HG02884 (cell line): ENCODE data around the gene PLA2G4D.

Source experiments
- ATAC-seq: cut with Tn5 transposase; IDR thresholded peaks from one replicate; pipeline ENCODE4 v1.9.1; 2021; ENCODE audit warnings: mild to moderate bottlenecking, moderate library complexity; ENCODE audit not compliant: unreplicated experiment

Gene PLA2G4D

GRCh38 chr15:42077689-42078088 is 16.7 kb downstream of the PLA2G4D start:
- no peak for ATAC-seq

- ATAC-seq, result no peak
Measured at GRCh38 chr15:42073418-42073817, 20.9 kb downstream of the PLA2G4D start.

- ATAC-seq, result no peak
Measured at GRCh38 chr15:42072141-42072685, 22.1 kb downstream of the PLA2G4D start.

- no peak for ATAC-seq
Measured at GRCh38 chr15:42071717-42072116, 22.6 kb downstream of the PLA2G4D start.

GRCh38 chr15:42070976-42071350 is 23.4 kb downstream of the PLA2G4D start:
- no peak for ATAC-seq

- no peak for ATAC-seq
Measured at GRCh38 chr15:42070279-42070975, 23.9 kb downstream of the PLA2G4D start.

- ATAC-seq, result no peak
Measured at GRCh38 chr15:42069496-42070278, 24.7 kb downstream of the PLA2G4D start.

- no peak for ATAC-seq
Measured at GRCh38 chr15:42069025-42069424, 25.3 kb downstream of the PLA2G4D start.

- ATAC-seq, result no peak
Measured at GRCh38 chr15:42068601-42069000, 25.8 kb downstream of the PLA2G4D start.

- no peak for ATAC-seq
Measured at GRCh38 chr15:42066764-42067415, 27.5 kb downstream of the PLA2G4D start.

- ATAC-seq, result no peak
Measured at GRCh38 chr15:42065468-42065867, 28.9 kb downstream of the PLA2G4D start.

GRCh38 chr15:42065033-42065432 is 29.3 kb downstream of the PLA2G4D start:
- no peak for ATAC-seq

- ATAC-seq, result no peak
Measured at GRCh38 chr15:42064271-42064670, 30.1 kb downstream of the PLA2G4D start.

GRCh38 chr15:42063122-42063848 is 31.1 kb downstream of the PLA2G4D start:
- no peak for ATAC-seq

- no peak for ATAC-seq
Measured at GRCh38 chr15:42062284-42062806, 32.0 kb downstream of the PLA2G4D start.

GRCh38 chr15:42060797-42061196 is 33.6 kb downstream of the PLA2G4D start:
- no peak for ATAC-seq

GRCh38 chr15:42060477-42060763 is 33.9 kb downstream of the PLA2G4D start:
- ATAC-seq, result no peak

- no peak for ATAC-seq
Measured at GRCh38 chr15:42059661-42060476, 34.5 kb downstream of the PLA2G4D start.

GRCh38 chr15:42058791-42059190 is 35.6 kb downstream of the PLA2G4D start:
- no peak for ATAC-seq
